22Rv1 (cell line): ENCODE results near the gene RPUSD1.

Experiments used
- H3K27ac ChIP-seq: fragments of 450-650 bp; 2 replicates; pipeline ENCODE4 v1.5.1; 2017
- CTCF ChIP-seq: fragments of 450-650 bp; IDR thresholded peaks from 2 replicates; pipeline ENCODE4 v1.5.1; 2017; ENCODE audit warnings: mild to moderate bottlenecking
- ZFX ChIP-seq: fragments of 450-650 bp; IDR thresholded peaks from 2 replicates; pipeline ENCODE4 v1.6.1; 2017; ENCODE audit warnings: antibody characterized with exemption, borderline replicate concordance

RPUSD1 gene

GRCh38 chr16:817001-817906, 29.1 kb upstream of the RPUSD1 start:
- H3K27ac ChIP-seq = no peak overlapping the region
- TF ChIP-seq CTCF (peak; percentile 21), ZFX (no peak)

- TF ChIP-seq ZFX = no peak
- TF ChIP-seq CTCF = no peak
- H3K27ac ChIP-seq = no peak overlapping the region
Observed at GRCh38 chr16:815861-816260, 27.7 kb upstream of the RPUSD1 start.

GRCh38 chr16:814974-815373, 26.8 kb upstream of the RPUSD1 start:
- no peak for TF ChIP-seq CTCF
- no peak for TF ChIP-seq ZFX

GRCh38 chr16:813916-814412, 25.8 kb upstream of the RPUSD1 start:
- H3K27ac ChIP-seq = no peak overlapping the region
- peak; percentile 39 for TF ChIP-seq CTCF
- no peak for TF ChIP-seq ZFX

More at GRCh38 chr16:814974-815373, 26.8 kb upstream of the RPUSD1 start:
- H3K27ac ChIP-seq = no peak overlapping the region

GRCh38 chr16:813204-813915, 25.2 kb upstream of the RPUSD1 start:
- TF ChIP-seq ZFX = no peak
- peak; percentile 74 for TF ChIP-seq CTCF
- H3K27ac ChIP-seq = no peak overlapping the region

- H3K27ac ChIP-seq = peak overlapping the region; percentile 87; the same call in 1 of the 2 replicates
- no peak for TF ChIP-seq CTCF
- TF ChIP-seq ZFX = no peak
Observed at GRCh38 chr16:808085-808386, 19.9 kb upstream of the RPUSD1 start.
